Muscle of leg (tissue), 11 donors: Measurements from ENCODE around the gene OPN1SW. TPM values are rescaled to one million over a fixed set of nuclear protein-coding genes. Genes with fewer than 3 reads are reported as not detected.

Experiments used
- DNase-seq: peaks from one replicate; pipeline ENCODE4 v3.0.0; 2013
- H3K27ac ChIP-seq: one replicate; pipeline ENCODE4 v1.5.1; 2013; ENCODE audit warnings: mild to moderate bottlenecking, low read length, control low read depth
- H3K27me3 ChIP-seq: one replicate; pipeline ENCODE4 v1.6.1; 2013; ENCODE audit warnings: low read length; ENCODE audit not compliant: control insufficient read depth, insufficient read depth
- H3K36me3 ChIP-seq: one replicate; pipeline ENCODE4 v1.6.1; 2013; ENCODE audit warnings: low read length; ENCODE audit not compliant: control insufficient read depth, insufficient read depth
- H3K4me1 ChIP-seq: one replicate; pipeline ENCODE4 v1.6.1; 2013; ENCODE audit warnings: low read length; ENCODE audit not compliant: control insufficient read depth, insufficient read depth
- H3K4me3 ChIP-seq: one replicate; pipeline ENCODE4 v1.5.1; 2013; ENCODE audit warnings: low read length, control low read depth
- H3K9me3 ChIP-seq: replicated peaks from 2 replicates; pipeline ENCODE4 v1.6.1; 2013; ENCODE audit warnings: low read depth, low read length; ENCODE audit not compliant: control insufficient read depth
- WGBS: methylation state at CpG from one replicate; pipeline ENCODE4 v1.1.5; 2013; ENCODE audit warnings: missing lambda C conversion rate; ENCODE audit not compliant: insufficient coverage; 5-methylcytosine and 5-hydroxymethylcytosine counted together
- polyA plus RNA-seq, 8 donors: library from polyadenylated mRNA; unstranded; fragments of 120-200 nt; gene quantifications; one replicate each; pipeline versions ENCODE4 v1.2.1 to v1.2.3, GENCODE V29; 2013; ENCODE audit warnings: inconsistent platforms in 1 of 8, low replicate concordance in 1 of 8; ENCODE audit not compliant: insufficient read length in 8 of 8, insufficient read depth in 1 of 8
- total RNA-seq: library from RNA; stranded (reverse); fragments of 120-200 nt; gene quantifications from one replicate; pipeline ENCODE4 v1.2.4, GENCODE V29; 2013

OPN1SW gene
- total and polyA plus RNA-seq, 9 donors, result 1.9 to 3.4 (median 2.5) TPM; not detected in 1

- Histone ChIP-seq H3K36me3 (peaks cover 10% of the 10 kb centered on the region), H3K27me3 (no peaks in the 10 kb centered on the region), H3K4me3 (no peak overlapping the region), H3K4me1 (peaks cover 13% of the 10 kb centered on the region), H3K9me3 (no peaks in the 10 kb centered on the region), H3K27ac (no peak overlapping the region)
- no peak for DNase-seq
- WGBS, result no CpG with 5 or more reads among the region's 4 CpGs
Observed at GRCh38 chr7:128742206-128742605, 33.4 kb downstream of the OPN1SW start.

- no peak overlapping the region for H3K27ac ChIP-seq
- H3K36me3 ChIP-seq, result peaks cover 9% of the 10 kb centered on the region
- no CpG with 5 or more reads among the region's 3 CpGs for WGBS
- no peak overlapping the region for H3K4me3 ChIP-seq
- H3K4me1 ChIP-seq, result peaks cover 13% of the 10 kb centered on the region
- no peaks in the 10 kb centered on the region for H3K27me3 ChIP-seq
- no peaks in the 10 kb centered on the region for H3K9me3 ChIP-seq
- DNase-seq, result no peak
Observed at GRCh38 chr7:128741491-128741890, 34.1 kb downstream of the OPN1SW start.

GRCh38 chr7:128740996-128741395 lies 34.6 kb downstream of the OPN1SW start:
- no peaks in the 10 kb centered on the region for H3K27me3 ChIP-seq
- peak; percentile 68 for DNase-seq
- 20% methylated on average over 1 of the region's 3 CpGs for WGBS
- peak overlapping the region; percentile 100 for H3K4me3 ChIP-seq
- H3K27ac ChIP-seq, result peak overlapping the region; percentile 99
- H3K9me3 ChIP-seq, result no peaks in the 10 kb centered on the region
- peaks cover 6% of the 10 kb centered on the region for H3K36me3 ChIP-seq
- H3K4me1 ChIP-seq, result peaks cover 13% of the 10 kb centered on the region

GRCh38 chr7:128739990-128740682 lies 35.5 kb downstream of the OPN1SW start:
- no peaks in the 10 kb centered on the region for H3K27me3 ChIP-seq
- 2% methylated on average over 7 of the region's 13 CpGs for WGBS
- H3K4me3 ChIP-seq, result peak overlapping the region; percentile 100
- DNase-seq, result no peak
- H3K36me3 ChIP-seq, result peaks cover 6% of the 10 kb centered on the region
- H3K4me1 ChIP-seq, result peaks cover 16% of the 10 kb centered on the region
- no peaks in the 10 kb centered on the region for H3K9me3 ChIP-seq
- H3K27ac ChIP-seq, result peak overlapping the region; percentile 99

GRCh38 chr7:128739048-128739962 lies 36.3 kb downstream of the OPN1SW start, which contains the start of gene CALU:
TSS of gene CALU (plus strand) at chr7:128739359. CDS start at chr7:128748584, 9,225 bp downstream.
- peaks cover 16% of the 10 kb centered on the region for H3K4me1 ChIP-seq
- H3K9me3 ChIP-seq, result no peaks in the 10 kb centered on the region
- no peaks in the 10 kb centered on the region for H3K27me3 ChIP-seq
- H3K36me3 ChIP-seq, result peaks cover 6% of the 10 kb centered on the region
- H3K27ac ChIP-seq, result peak within 1 kb of the TSS; percentile 100
- peak within 1 kb of the TSS; percentile 100 for H3K4me3 ChIP-seq
- WGBS, result 0% methylated on average over 57 of the region's 74 CpGs
- peak; percentile 99 for DNase-seq

- peaks cover 16% of the 10 kb centered on the region for H3K4me1 ChIP-seq
- DNase-seq, result no peak
- WGBS, result 4% methylated on average over 8 of the region's 8 CpGs
Observed at GRCh38 chr7:128738570-128739047, 37.0 kb downstream of the OPN1SW start.

GRCh38 chr7:128737867-128738385 lies 37.7 kb downstream of the OPN1SW start:
- DNase-seq, result no peak
- Histone ChIP-seq H3K4me1 (peaks cover 16% of the 10 kb centered on the region), H3K36me3 (no peaks in the 10 kb centered on the region), H3K27ac (peak overlapping the region; percentile 100), H3K4me3 (no peak overlapping the region), H3K27me3 (peaks cover 3% of the 10 kb centered on the region), H3K9me3 (no peaks in the 10 kb centered on the region)
- no CpG with 5 or more reads among the region's 1 CpG for WGBS

More at GRCh38 chr7:128738570-128739047, 37.0 kb downstream of the OPN1SW start:
- H3K9me3 ChIP-seq, result no peaks in the 10 kb centered on the region
- H3K27ac ChIP-seq, result peak overlapping the region; percentile 100
- peaks cover 3% of the 10 kb centered on the region for H3K36me3 ChIP-seq
- H3K27me3 ChIP-seq, result peaks cover under 1% of the 10 kb centered on the region
- H3K4me3 ChIP-seq, result peak overlapping the region; percentile 100

GRCh38 chr7:128737441-128737840 lies 38.2 kb downstream of the OPN1SW start:
- Histone ChIP-seq H3K27ac (no peak overlapping the region), H3K4me3 (no peak overlapping the region), H3K9me3 (no peaks in the 10 kb centered on the region), H3K27me3 (peaks cover 4% of the 10 kb centered on the region), H3K4me1 (peaks cover 16% of the 10 kb centered on the region), H3K36me3 (no peaks in the 10 kb centered on the region)
- WGBS, result no CpG with 5 or more reads among the region's 4 CpGs
- no peak for DNase-seq

GRCh38 chr7:128735436-128735835 lies 40.2 kb downstream of the OPN1SW start:
- Histone ChIP-seq H3K36me3 (no peaks in the 10 kb centered on the region), H3K4me1 (peaks cover 11% of the 10 kb centered on the region), H3K27me3 (peaks cover 4% of the 10 kb centered on the region), H3K4me3 (no peak overlapping the region), H3K27ac (no peak overlapping the region), H3K9me3 (no peaks in the 10 kb centered on the region)
- WGBS, result 83% methylated on average over 2 of the region's 5 CpGs
- no peak for DNase-seq

GRCh38 chr7:128734890-128735289 lies 40.7 kb downstream of the OPN1SW start:
- Histone ChIP-seq H3K27me3 (peaks cover 4% of the 10 kb centered on the region), H3K4me1 (peaks cover 12% of the 10 kb centered on the region), H3K36me3 (no peaks in the 10 kb centered on the region), H3K9me3 (no peaks in the 10 kb centered on the region), H3K4me3 (no peak overlapping the region), H3K27ac (no peak overlapping the region)
- WGBS, result 100% methylated on average over 1 of the region's 1 CpG
- DNase-seq, result no peak
